DMS 273 treated with DMSO at 0.1 percent for 48 hours (cell line): ENCODE data around the gene DTX3.
"Not testable (repeated sequence)": the region's sequence is repeated elsewhere in the genome, so short reads cannot be mapped to it uniquely, and the experiment has no call there.

ENCODE experiments used
- DNase-seq: peaks from one replicate; lab custom pipeline; 2025; lab: John Stamatoyannopoulos, UW

Gene DTX3

GRCh38 chr12:57632073-57632957 is 27.7 kb downstream of the DTX3 start:
- no peak for DNase-seq

- DNase-seq, result peak; percentile 21
Observed at GRCh38 chr12:57632958-57633840, 28.6 kb downstream of the DTX3 start, which contains the start of gene B4GALNT1. Gene B4GALNT1, minus strand, starts transcription at chr12:57633201. Its CDS starts 1,069 bp downstream, at chr12:57632132.

GRCh38 chr12:57636731-57637130 is 32.1 kb downstream of the DTX3 start:
- not testable (repeated sequence) for DNase-seq

- DNase-seq, result no peak
Observed at GRCh38 chr12:57637364-57637763, 32.7 kb downstream of the DTX3 start.

GRCh38 chr12:57638096-57638495 is 33.5 kb downstream of the DTX3 start:
- DNase-seq, result no peak

- no peak for DNase-seq
Observed at GRCh38 chr12:57640175-57641042, 35.8 kb downstream of the DTX3 start.

GRCh38 chr12:57641699-57642442 is 37.2 kb downstream of the DTX3 start:
- DNase-seq, result no peak

- not testable (repeated sequence) for DNase-seq
Observed at GRCh38 chr12:57645990-57646658, 41.5 kb downstream of the DTX3 start.

GRCh38 chr12:57646659-57647049 is 42.0 kb downstream of the DTX3 start:
- not testable (repeated sequence) for DNase-seq

- no peak for DNase-seq
Observed at GRCh38 chr12:57654042-57654441, 49.4 kb downstream of the DTX3 start.

- no peak for DNase-seq
Observed at GRCh38 chr12:57655541-57656240, 51.1 kb downstream of the DTX3 start.

- not testable (repeated sequence) for DNase-seq
Observed at GRCh38 chr12:57656408-57656807, 51.8 kb downstream of the DTX3 start.

- DNase-seq, result no peak
Observed at GRCh38 chr12:57657744-57658143, 53.1 kb downstream of the DTX3 start.

- DNase-seq, result no peak
Observed at GRCh38 chr12:57658890-57659289, 54.3 kb downstream of the DTX3 start.
